PC-9 (cell line): ENCODE measurements around the gene ADGRL1. TPM values are rescaled to one million over a fixed set of nuclear protein-coding genes. Genes with fewer than 3 reads are reported as not detected.
"Not testable (repeated sequence)": the region's sequence is repeated elsewhere in the genome, so short reads cannot be mapped to it uniquely, and the experiment has no call there.

Experiments used
- BruUV-seq: library from RNA; stranded (reverse); fragments of 400-500 nt; replicated peaks from 2 replicates; lab custom pipeline; 2021; lab: Mats Ljungman, UMichigan
- CTCF ChIA-PET: fragments of 300-600 bp; sonication (Branson Sonifier 250); formaldehyde crosslinking; loops from one replicate; lab custom pipeline; 2022; ENCODE audit warnings: antibody characterized with exemption; lab: Charles Lee
- POLR2A ChIA-PET: fragments of 300-600 bp; sonication (Branson Sonifier 250); formaldehyde crosslinking; loops from one replicate; lab custom pipeline; 2022; ENCODE audit warnings: antibody characterized with exemption; ENCODE audit not compliant: unreplicated experiment; lab: Charles Lee
- DNase-seq, 2 experiments: peaks; one replicate each; pipeline versions ENCODE4 v3.0.0 to v3.0.0-alpha.2; 2015 to 2022; ENCODE audit warnings: mixed read lengths in 1 of 2
- H2AFZ ChIP-seq: fragments of 200-600 bp; sonication (generic); 2 replicates; pipeline ENCODE4 v1.8.1; 2017; ENCODE audit warnings: antibody characterized with exemption
- H3F3A ChIP-seq: fragments of 200-600 bp; sonication (generic); 2 replicates; pipeline ENCODE4 v1.8.1; 2017; ENCODE audit warnings: antibody characterized with exemption, mild to moderate bottlenecking, low read depth; ENCODE audit not compliant: insufficient read depth
- H3K27ac ChIP-seq: fragments of 200-600 bp; sonication (generic); 2 replicates; pipeline ENCODE4 v1.6.1; 2016; ENCODE audit warnings: mixed run types
- H3K27me3 ChIP-seq: fragments of 200-600 bp; sonication (generic); 2 replicates; pipeline ENCODE4 v1.6.1; 2016; ENCODE audit warnings: low read depth, mixed run types; ENCODE audit not compliant: insufficient read depth
- H3K36me3 ChIP-seq: fragments of 200-600 bp; sonication (generic); 2 replicates; pipeline ENCODE4 v1.6.1; 2016; ENCODE audit warnings: low read depth, mixed run types
- H3K4me1 ChIP-seq: fragments of 200-600 bp; sonication (generic); replicated peaks from 2 replicates; pipeline ENCODE4 v1.6.1; 2016; ENCODE audit warnings: mixed run types; ENCODE audit not compliant: insufficient read depth
- H3K4me2 ChIP-seq: fragments of 200-600 bp; sonication (generic); 2 replicates; pipeline ENCODE4 v1.6.1; 2017; ENCODE audit warnings: mixed run types
- H3K4me3 ChIP-seq: fragments of 200-600 bp; sonication (generic); 2 replicates; pipeline ENCODE4 v1.6.1; 2016; ENCODE audit warnings: mixed run types
- H3K79me2 ChIP-seq: fragments of 200-600 bp; sonication (generic); 2 replicates; pipeline ENCODE4 v1.6.1; 2017; ENCODE audit warnings: low read depth, mixed run types
- H3K9me2 ChIP-seq: fragments of 200-600 bp; sonication (generic); 2 replicates; pipeline ENCODE4 v1.8.1; 2017; ENCODE audit warnings: mild to moderate bottlenecking; ENCODE audit not compliant: insufficient read depth
- H3K9me3 ChIP-seq: fragments of 200-600 bp; sonication (generic); 2 replicates; pipeline ENCODE4 v1.8.1; 2016; ENCODE audit warnings: low read depth; ENCODE audit not compliant: insufficient read depth
- H4K20me1 ChIP-seq: fragments of 200-600 bp; sonication (generic); 2 replicates; pipeline ENCODE4 v1.8.1; 2017; ENCODE audit not compliant: insufficient read depth
- EZH2 ChIP-seq: fragments of 200-600 bp; sonication (generic); IDR thresholded peaks from 2 replicates; pipeline ENCODE4 v1.8.0; 2017; ENCODE audit warnings: antibody characterized with exemption, low read depth
- intact Hi-C: fragments of 100-400 bp; cut with micrococcal nuclease; formaldehyde crosslinking; loops from one replicate; pipeline ENCODE4 v1.10.0; 2022; ENCODE audit not compliant: unreplicated experiment
- total RNA-seq: library from RNA; stranded (reverse); gene quantifications from 2 replicates; pipeline ENCODE4 v1.2.3, GENCODE V29; 2021
- TF ChIP-seq, protein P1 (sequence below): fragments of 200-600 bp; sonication (generic); conservative IDR thresholded peaks from 2 replicates; pipeline ENCODE4 v1.6.1; 2017; ENCODE audit warnings: mixed run types, antibody characterized with exemption, mild to moderate bottlenecking, moderate library complexity

Gene ADGRL1
- total RNA-seq, 1 experiment from 2014 or later = 31.5 TPM

DNA sequence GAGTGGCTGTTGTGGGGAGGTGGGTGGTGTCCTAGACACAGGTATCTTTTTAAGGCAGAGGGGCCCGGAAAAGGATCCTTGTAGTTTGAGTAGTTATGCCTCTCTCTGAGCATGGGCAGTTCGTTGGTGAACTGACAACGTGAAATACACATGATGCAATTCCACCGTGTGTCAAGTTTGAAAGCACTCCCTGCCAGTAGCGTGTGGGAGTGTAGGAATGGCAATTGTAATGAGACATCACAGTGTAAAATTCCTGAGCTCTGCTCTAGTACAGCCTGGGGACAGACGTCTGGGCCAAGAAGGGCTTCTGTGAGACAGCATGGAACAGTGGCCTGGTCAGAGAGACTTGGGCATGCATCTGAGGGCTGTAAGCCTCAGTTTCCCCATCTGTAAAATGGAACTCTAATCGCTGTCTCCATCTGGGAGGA is 59.2 kb downstream of the ADGRL1 start:
- Histone ChIP-seq H3K4me1 (no peaks in the 10 kb centered on the region), H3F3A (no peaks in the 10 kb centered on the region; the same call in 1 of the 2 replicates), H3K4me2 (no peak overlapping the region), H3K27me3 (no peaks in the 10 kb centered on the region), H2AFZ (no peak overlapping the region), H4K20me1 (no peaks in the 10 kb centered on the region), H3K4me3 (no peak overlapping the region), H3K9me3 (no peaks in the 10 kb centered on the region), H3K27ac (no peak overlapping the region), H3K79me2 (no peaks in the 10 kb centered on the region), H3K36me3 (no peaks in the 10 kb centered on the region), H3K9me2 (no peaks in the 10 kb centered on the region)
- CTCF ChIA-PET = no interaction called here
- no peak for DNase-seq
- POLR2A ChIA-PET = interaction anchor here (0.7 kb wide), 1 partner anchor 10 kb away, joined by 3 read pairs; no protein-coding TSS in a partner anchor
- intact Hi-C loops = no loop called here
- TF ChIP-seq, protein P1, sequence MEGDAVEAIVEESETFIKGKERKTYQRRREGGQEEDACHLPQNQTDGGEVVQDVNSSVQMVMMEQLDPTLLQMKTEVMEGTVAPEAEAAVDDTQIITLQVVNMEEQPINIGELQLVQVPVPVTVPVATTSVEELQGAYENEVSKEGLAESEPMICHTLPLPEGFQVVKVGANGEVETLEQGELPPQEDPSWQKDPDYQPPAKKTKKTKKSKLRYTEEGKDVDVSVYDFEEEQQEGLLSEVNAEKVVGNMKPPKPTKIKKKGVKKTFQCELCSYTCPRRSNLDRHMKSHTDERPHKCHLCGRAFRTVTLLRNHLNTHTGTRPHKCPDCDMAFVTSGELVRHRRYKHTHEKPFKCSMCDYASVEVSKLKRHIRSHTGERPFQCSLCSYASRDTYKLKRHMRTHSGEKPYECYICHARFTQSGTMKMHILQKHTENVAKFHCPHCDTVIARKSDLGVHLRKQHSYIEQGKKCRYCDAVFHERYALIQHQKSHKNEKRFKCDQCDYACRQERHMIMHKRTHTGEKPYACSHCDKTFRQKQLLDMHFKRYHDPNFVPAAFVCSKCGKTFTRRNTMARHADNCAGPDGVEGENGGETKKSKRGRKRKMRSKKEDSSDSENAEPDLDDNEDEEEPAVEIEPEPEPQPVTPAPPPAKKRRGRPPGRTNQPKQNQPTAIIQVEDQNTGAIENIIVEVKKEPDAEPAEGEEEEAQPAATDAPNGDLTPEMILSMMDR = no peak
- TF ChIP-seq EZH2 = no peak
- BruUV-seq = no TSS peak

DNA sequence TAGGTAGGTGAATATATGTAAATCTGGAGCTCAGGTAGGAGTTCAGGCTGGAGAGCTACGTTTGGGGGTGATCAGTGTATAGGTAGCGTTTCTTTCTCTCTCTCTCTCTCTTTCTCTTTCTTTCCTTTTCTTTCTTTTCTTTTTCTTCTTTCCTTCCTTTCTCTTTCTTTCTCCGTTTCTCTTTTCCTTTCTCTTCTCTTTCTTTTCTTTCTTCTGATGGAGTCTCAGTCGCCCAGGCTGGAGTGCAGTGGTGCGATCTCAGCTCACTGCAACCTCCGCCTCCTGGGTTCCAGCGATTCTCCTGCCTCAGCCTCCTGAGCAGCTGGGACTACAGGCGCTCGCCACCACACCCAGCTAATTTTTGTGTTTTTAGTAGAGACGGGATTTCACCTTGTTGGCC is 59.8 kb downstream of the ADGRL1 start:
- POLR2A ChIA-PET = interaction anchor here (0.7 kb wide), 2 partner anchors 9 to 322 kb away, joined by 3 to 7 read pairs; no protein-coding TSS in a partner anchor
- H2AFZ ChIP-seq, H3K36me3 ChIP-seq, H3K27me3 ChIP-seq, BruUV-seq, intact Hi-C loops, H3F3A ChIP-seq, DNase-seq, H3K4me3 ChIP-seq, H3K9me2 ChIP-seq, H3K4me2 ChIP-seq, H4K20me1 ChIP-seq, H3K4me1 ChIP-seq, H3K9me3 ChIP-seq, H3K27ac ChIP-seq, H3K79me2 ChIP-seq, CTCF ChIA-PET: not testable (repeated sequence)

DNA sequence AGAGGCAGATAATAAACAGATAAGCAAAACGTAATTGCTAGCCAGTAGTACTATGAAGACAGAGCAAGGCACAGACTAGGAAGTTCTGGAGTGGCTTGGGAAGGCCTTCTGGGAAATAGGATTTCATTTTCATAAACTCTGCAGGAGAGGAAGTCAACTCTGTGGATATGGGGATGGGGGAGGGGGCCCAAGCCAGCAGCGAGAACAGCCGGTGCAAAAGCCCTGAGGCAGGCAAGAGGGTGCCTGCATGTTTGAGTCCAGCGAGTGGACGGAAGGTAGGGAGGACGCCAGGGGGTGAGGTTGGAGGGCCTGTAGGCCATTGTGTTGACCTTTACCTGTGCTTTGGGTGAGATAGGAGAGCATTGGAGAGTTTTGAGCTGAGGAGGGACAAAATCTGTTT is 60.6 kb downstream of the ADGRL1 start:
- no peaks in the 10 kb centered on the region for H3K9me3 ChIP-seq
- POLR2A ChIA-PET = interaction anchor here (0.5 to 0.7 kb wide), 2 partner anchors 9 to 323 kb away, joined by 3 to 7 read pairs; partner anchors contain the start of gene ASF1B

More for the DNA sequence above, 60.6 kb downstream of the ADGRL1 start:
- TF ChIP-seq, protein P1 = no peak
- no peak for TF ChIP-seq EZH2
- H3K4me2 ChIP-seq = no peak overlapping the region
- H3F3A ChIP-seq = peaks cover 10% of the 10 kb centered on the region
- no peak overlapping the region for H3K4me3 ChIP-seq
- no peak for DNase-seq
- H3K27ac ChIP-seq = no peak overlapping the region
- no TSS peak for BruUV-seq
- CTCF ChIA-PET = no interaction called here
- H3K9me2 ChIP-seq = no peaks in the 10 kb centered on the region
- no peaks in the 10 kb centered on the region for H3K79me2 ChIP-seq
- H3K4me1 ChIP-seq = no peaks in the 10 kb centered on the region
- H3K36me3 ChIP-seq = no peaks in the 10 kb centered on the region
- no peaks in the 10 kb centered on the region for H3K27me3 ChIP-seq
- no peak overlapping the region for H2AFZ ChIP-seq
- no peaks in the 10 kb centered on the region for H4K20me1 ChIP-seq
- intact Hi-C loops = no loop called here
